Gastroesophageal sphincter (tissue), 4 donors: ENCODE measurements around the gene NUP210L. TPM values are rescaled to one million over a fixed set of nuclear protein-coding genes. Genes with fewer than 3 reads are reported as not detected.

ENCODE experiments used
- ATAC-seq: fragments of 150-250 bp; one replicate; pipeline ENCODE4 v1.9.1; 2016; ENCODE audit warnings: mild to moderate bottlenecking, moderate library complexity
- H3K27ac ChIP-seq, 4 donors: fragments of 200-600 bp; sonication (generic) in 3 of 4; 1 replicate in 3 of 4; 2 replicates in 1 of 4; pipeline ENCODE4 v1.5.1; 2016 to 2019
- H3K27me3 ChIP-seq: fragments of 200-600 bp; sonication (generic); one replicate; pipeline ENCODE4 v1.5.1; 2019
- H3K36me3 ChIP-seq, 2 donors: fragments of 200-600 bp; sonication (generic); one replicate each; pipeline ENCODE4 v1.5.1; 2019; ENCODE audit warnings: control low read depth in 1 of 2
- H3K4me1 ChIP-seq, 3 donors: fragments of 200-600 bp; sonication (generic); 1 replicate in 2 of 3; 2 replicates in 1 of 3; pipeline ENCODE4 v1.5.1; 2016 to 2019; ENCODE audit warnings: control low read depth in 2 of 3
- H3K4me3 ChIP-seq, 2 donors: fragments of 200-600 bp; sonication (generic); one replicate each; pipeline ENCODE4 v1.5.1; 2019; ENCODE audit warnings: mild to moderate bottlenecking in 1 of 2, moderate library complexity in 1 of 2
- H3K9me3 ChIP-seq, 3 donors: fragments of 200-600 bp; sonication (generic); one replicate each; pipeline ENCODE4 v1.5.1; 2017 to 2019; ENCODE audit warnings: control low read depth in 2 of 3
- EP300 ChIP-seq: sonication (generic); formaldehyde crosslinking; IDR thresholded peaks from one replicate; pipeline ENCODE4 v1.6.1; 2017; ENCODE audit warnings: antibody characterized with exemption, mild to moderate bottlenecking
- POLR2A ChIP-seq, 2 donors: fragments of 450-650 bp; IDR thresholded peaks; one replicate each; pipeline ENCODE4 v1.6.1; 2017; ENCODE audit warnings: antibody characterized with exemption in 2 of 2, mild to moderate bottlenecking in 2 of 2, moderate library complexity in 1 of 2
- POLR2AphosphoS5 ChIP-seq: sonication (generic); formaldehyde crosslinking; IDR thresholded peaks from one replicate; pipeline ENCODE4 v1.6.1; 2017; ENCODE audit warnings: antibody characterized with exemption
- WGBS, 2 donors: methylation state at CpG; one replicate each; pipeline ENCODE4 v1.1.5; 2018; ENCODE audit warnings: low coverage in 1 of 2; 5-methylcytosine and 5-hydroxymethylcytosine counted together
- total RNA-seq, 4 donors: library from RNA; depleted of rRNA; stranded (reverse); fragments of >200 nt; gene quantifications; one replicate each; pipeline ENCODE4 v1.1.0, GENCODE V29; 2016
- TF ChIP-seq, protein P1 (sequence below), 4 experiments: fragments of 200-600 bp in 2 of 4; fragments of 450-650 bp in 2 of 4; sonication (generic) in 1 of 4; IDR thresholded peaks; one replicate each; pipeline ENCODE4 v1.5.1; 2017 to 2019; ENCODE audit warnings: antibody characterized with exemption in 4 of 4, mild to moderate bottlenecking in 2 of 4, moderate library complexity in 2 of 4

The NUP210L gene
- total RNA-seq, 4 donors from 2014 or later = not detected

DNA sequence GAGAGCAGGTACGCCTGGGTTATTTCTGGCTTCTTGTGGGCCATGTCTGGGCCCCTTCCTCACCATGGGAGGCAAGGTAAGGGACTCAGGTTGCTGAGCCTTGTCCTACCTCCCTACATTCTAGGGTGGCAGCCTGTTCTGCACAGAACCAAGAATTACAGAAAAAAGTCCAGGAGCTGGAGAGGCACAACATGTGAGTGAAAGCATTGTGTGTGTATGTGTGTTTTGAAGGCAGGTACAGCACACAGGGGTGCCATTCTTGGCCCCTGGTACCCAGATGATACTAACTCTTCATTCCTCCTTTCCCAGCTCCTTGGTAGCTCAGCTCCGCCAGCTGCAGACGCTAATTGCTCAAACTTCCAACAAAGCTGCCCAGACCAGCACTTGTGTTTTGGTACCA is 181.8 kb downstream of the NUP210L start:
- Histone ChIP-seq H3K4me3 (no peak overlapping the region), H3K4me1 (peaks cover 0 to 31% (median 11%) of the 10 kb centered on the region in 3 donors), H3K27me3 (no peaks in the 10 kb centered on the region), H3K27ac (no peak overlapping the region), H3K36me3 (peaks cover 0 to 39% of the 10 kb centered on the region in 2 donors), H3K9me3 (no peaks in the 10 kb centered on the region)
- TF ChIP-seq EP300 (no peak), POLR2AphosphoS5 (no peak), POLR2A (IDR thresholded peaks at IDR 0.05) (no peak)
- TF ChIP-seq, protein P1, sequence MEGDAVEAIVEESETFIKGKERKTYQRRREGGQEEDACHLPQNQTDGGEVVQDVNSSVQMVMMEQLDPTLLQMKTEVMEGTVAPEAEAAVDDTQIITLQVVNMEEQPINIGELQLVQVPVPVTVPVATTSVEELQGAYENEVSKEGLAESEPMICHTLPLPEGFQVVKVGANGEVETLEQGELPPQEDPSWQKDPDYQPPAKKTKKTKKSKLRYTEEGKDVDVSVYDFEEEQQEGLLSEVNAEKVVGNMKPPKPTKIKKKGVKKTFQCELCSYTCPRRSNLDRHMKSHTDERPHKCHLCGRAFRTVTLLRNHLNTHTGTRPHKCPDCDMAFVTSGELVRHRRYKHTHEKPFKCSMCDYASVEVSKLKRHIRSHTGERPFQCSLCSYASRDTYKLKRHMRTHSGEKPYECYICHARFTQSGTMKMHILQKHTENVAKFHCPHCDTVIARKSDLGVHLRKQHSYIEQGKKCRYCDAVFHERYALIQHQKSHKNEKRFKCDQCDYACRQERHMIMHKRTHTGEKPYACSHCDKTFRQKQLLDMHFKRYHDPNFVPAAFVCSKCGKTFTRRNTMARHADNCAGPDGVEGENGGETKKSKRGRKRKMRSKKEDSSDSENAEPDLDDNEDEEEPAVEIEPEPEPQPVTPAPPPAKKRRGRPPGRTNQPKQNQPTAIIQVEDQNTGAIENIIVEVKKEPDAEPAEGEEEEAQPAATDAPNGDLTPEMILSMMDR (IDR thresholded peaks at IDR 0.05) = no peak
- ATAC-seq = no peak
- 84 to 90% methylated on average over 1 to 3 of the region's 3 CpGs for WGBS, 2 donors

DNA sequence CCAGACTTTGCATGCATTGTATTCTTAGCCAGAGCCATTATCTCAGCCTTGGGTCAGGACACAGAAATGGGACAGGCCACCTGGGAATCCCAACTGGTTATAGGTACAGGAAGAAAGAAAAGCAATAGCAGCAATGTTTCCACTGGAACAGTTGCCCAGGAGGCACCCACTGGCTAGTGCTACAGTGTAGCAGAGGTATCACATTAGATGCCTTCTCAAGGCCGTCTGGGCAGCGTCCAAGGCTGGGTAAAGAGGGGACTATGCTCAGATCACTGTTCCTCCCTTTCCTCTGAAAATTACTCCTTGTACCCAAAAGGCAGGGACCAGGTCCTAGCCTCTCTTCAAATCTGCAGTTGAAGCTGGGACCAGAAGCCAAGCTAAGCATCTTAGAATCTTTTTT is 184.5 kb downstream of the NUP210L start:
- no peak overlapping the region for H3K4me3 ChIP-seq
- 67 to 81% methylated on average over 1 to 2 of the region's 2 CpGs for WGBS, 2 donors
- H3K36me3 ChIP-seq = peaks cover 0 to 30% of the 10 kb centered on the region in 2 donors
- H3K27me3 ChIP-seq = no peaks in the 10 kb centered on the region
- H3K9me3 ChIP-seq = no peaks in the 10 kb centered on the region
- H3K27ac ChIP-seq = no peak overlapping the region
- ATAC-seq = no peak
- TF ChIP-seq POLR2AphosphoS5 (no peak), EP300 (no peak), POLR2A (IDR thresholded peaks at IDR 0.05) (no peak)
- TF ChIP-seq, protein P1 (IDR thresholded peaks at IDR 0.05) = no peak
- H3K4me1 ChIP-seq = peaks cover 0 to 31% (median 14%) of the 10 kb centered on the region in 3 donors

DNA sequence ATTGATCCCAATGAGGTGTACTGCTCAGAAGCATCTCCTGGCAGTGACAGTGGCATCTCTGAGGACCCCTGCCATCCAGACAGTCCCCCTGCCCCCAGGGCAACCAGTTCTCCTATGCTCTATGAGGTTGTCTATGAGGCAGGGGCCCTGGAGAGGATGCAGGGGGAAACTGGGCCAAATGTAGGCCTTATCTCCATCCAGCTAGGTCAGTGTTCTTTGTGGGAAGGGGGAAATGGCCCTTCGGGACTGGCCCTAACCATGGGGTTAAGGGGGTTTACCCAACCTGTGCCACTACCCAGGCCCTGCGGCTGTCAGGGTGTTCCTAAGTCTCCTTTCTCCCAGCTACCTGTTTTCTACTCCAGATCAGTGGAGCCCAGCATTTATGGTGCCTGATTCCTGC is 185.9 kb downstream of the NUP210L start:
- peaks cover 0 to 16% of the 10 kb centered on the region in 2 donors for H3K36me3 ChIP-seq
- peak overlapping the region in 1 of 2 donors; percentile 64 for H3K4me3 ChIP-seq
- no peak for ATAC-seq
- no peaks in the 10 kb centered on the region for H3K27me3 ChIP-seq
- TF ChIP-seq POLR2AphosphoS5 = no peak
- no peak for TF ChIP-seq EP300
- TF ChIP-seq POLR2A (IDR thresholded peaks at IDR 0.05) = no peak
- TF ChIP-seq, protein P1 (IDR thresholded peaks at IDR 0.05) = no peak
- peak overlapping the region in 1 of 4 donors; percentile 92 for H3K27ac ChIP-seq
- H3K4me1 ChIP-seq = peaks cover 0 to 40% (median 21%) of the 10 kb centered on the region in 3 donors
- WGBS, 2 donors = 80% methylated on average over 1 of the region's 2 CpGs; no CpG with 5 or more reads in 1 of the 2 donors
- no peaks in the 10 kb centered on the region for H3K9me3 ChIP-seq

DNA sequence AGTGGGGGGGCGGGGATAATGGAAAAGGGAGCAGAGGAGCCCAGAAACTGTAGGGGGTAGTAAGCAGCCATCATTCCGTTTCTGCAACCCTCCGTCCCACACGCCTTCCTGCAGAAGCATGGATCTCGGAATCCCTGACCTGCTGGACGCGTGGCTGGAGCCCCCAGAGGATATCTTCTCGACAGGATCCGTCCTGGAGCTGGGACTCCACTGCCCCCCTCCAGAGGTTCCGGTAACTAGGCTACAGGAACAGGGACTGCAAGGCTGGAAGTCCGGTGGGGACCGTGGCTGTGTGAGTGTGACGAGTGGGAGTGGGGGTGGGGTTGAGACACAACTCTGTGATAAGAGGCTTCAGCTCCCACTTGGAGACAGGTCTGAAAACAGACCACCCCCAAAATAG is 186.5 kb downstream of the NUP210L start:
- TF ChIP-seq, protein P1 (IDR thresholded peaks at IDR 0.05) = no peak
- no peak for TF ChIP-seq POLR2AphosphoS5
- TF ChIP-seq POLR2A (IDR thresholded peaks at IDR 0.05) = no peak
- TF ChIP-seq EP300 = no peak
- Histone ChIP-seq H3K4me1 (peaks cover 0 to 43% (median 21%) of the 10 kb centered on the region in 3 donors), H3K27me3 (no peaks in the 10 kb centered on the region), H3K36me3 (peaks cover 0 to 11% of the 10 kb centered on the region in 2 donors), H3K27ac (peak overlapping the region in 3 of 4 donors; percentile 86 to 93 (median 92)), H3K4me3 (peak overlapping the region; percentile 43 to 64), H3K9me3 (no peaks in the 10 kb centered on the region)
- no peak for ATAC-seq
- WGBS, 2 donors = 6 to 18% methylated on average over 3 to 8 of the region's 13 CpGs

DNA sequence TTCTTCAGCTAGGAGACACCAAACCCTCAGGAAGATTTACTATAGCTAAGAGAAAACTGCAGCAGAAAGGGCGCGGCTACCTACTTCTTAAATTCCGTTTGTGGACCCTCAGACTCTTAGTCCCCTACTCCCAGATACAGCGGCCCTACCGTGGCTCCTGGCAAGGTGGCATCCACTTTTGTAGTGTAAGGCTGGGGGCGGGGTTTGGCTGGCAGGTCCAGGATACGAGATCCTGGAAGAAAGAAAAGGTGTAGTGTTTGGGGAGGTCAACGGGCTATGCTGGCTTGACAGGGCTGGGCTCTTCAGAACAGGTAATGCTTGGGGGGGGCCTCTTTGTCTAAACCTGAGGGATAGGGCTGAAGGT is 186.9 kb downstream of the NUP210L start:
- 0 to 1% methylated on average over 7 to 8 of the region's 8 CpGs for WGBS, 2 donors
- Histone ChIP-seq H3K27me3 (no peaks in the 10 kb centered on the region), H3K27ac (peak overlapping the region; percentile 26 to 93 (median 89)), H3K9me3 (no peaks in the 10 kb centered on the region), H3K36me3 (peaks cover 0 to 6% of the 10 kb centered on the region in 2 donors), H3K4me1 (peaks cover 0 to 43% (median 21%) of the 10 kb centered on the region in 3 donors), H3K4me3 (peak overlapping the region; percentile 43 to 64)
- no peak for ATAC-seq
- no peak for TF ChIP-seq POLR2AphosphoS5
- TF ChIP-seq POLR2A (IDR thresholded peaks at IDR 0.05) = no peak
- no peak for TF ChIP-seq EP300
- TF ChIP-seq, protein P1 (IDR thresholded peaks at IDR 0.05) = no peak
